ENCODE measurements around the gene PHACTR1.

The PHACTR1 gene

GRCh38 chr6:12976366-12976765 is 259.8 kb downstream of the PHACTR1 start:
- DNase-seq (ENCODE audit: low read depth in 2 of 2, low spot score in 1 of 2), result no peak

- DNase-seq (ENCODE audit: low read depth in 2 of 2, low spot score in 1 of 2), result no peak
Measured at GRCh38 chr6:12977206-12977605, 260.6 kb downstream of the PHACTR1 start.

GRCh38 chr6:12977806-12978205 is 261.2 kb downstream of the PHACTR1 start:
- no peak for DNase-seq (ENCODE audit: low read depth in 2 of 2, low spot score in 1 of 2)

- DNase-seq (ENCODE audit: low read depth in 2 of 2, low spot score in 1 of 2), result no peak
Measured at GRCh38 chr6:12980741-12981140, 264.2 kb downstream of the PHACTR1 start.

GRCh38 chr6:12984776-12985175 is 268.2 kb downstream of the PHACTR1 start:
- no peak for DNase-seq (ENCODE audit: low read depth in 2 of 2, low spot score in 1 of 2)

GRCh38 chr6:12987783-12988182 is 271.2 kb downstream of the PHACTR1 start:
- DNase-seq (ENCODE audit: low read depth in 2 of 2, low spot score in 1 of 2), result no peak

- DNase-seq (ENCODE audit: low read depth in 2 of 2, low spot score in 1 of 2), result no peak
Measured at GRCh38 chr6:12990162-12990561, 273.6 kb downstream of the PHACTR1 start.

- no peak for DNase-seq (ENCODE audit: low read depth in 2 of 2, low spot score in 1 of 2)
Measured at GRCh38 chr6:12991435-12991834, 274.9 kb downstream of the PHACTR1 start.

GRCh38 chr6:12992770-12993169 is 276.2 kb downstream of the PHACTR1 start:
- no peak for DNase-seq (ENCODE audit: low read depth in 2 of 2, low spot score in 1 of 2)

GRCh38 chr6:12993283-12993898 is 276.8 kb downstream of the PHACTR1 start:
- DNase-seq (ENCODE audit: low read depth in 2 of 2, low spot score in 1 of 2), result no peak

- DNase-seq (ENCODE audit: low read depth in 2 of 2, low spot score in 1 of 2), result no peak
Measured at GRCh38 chr6:12995419-12995818, 278.9 kb downstream of the PHACTR1 start.

- no peak for DNase-seq (ENCODE audit: low read depth in 2 of 2, low spot score in 1 of 2)
Measured at GRCh38 chr6:13000537-13000936, 284.0 kb downstream of the PHACTR1 start.

GRCh38 chr6:13001927-13002326 is 285.4 kb downstream of the PHACTR1 start:
- DNase-seq (ENCODE audit: low read depth in 2 of 2, low spot score in 1 of 2), result no peak

- DNase-seq (ENCODE audit: low read depth in 2 of 2, low spot score in 1 of 2), result no peak
Measured at GRCh38 chr6:13004601-13005000, 288.0 kb downstream of the PHACTR1 start.

- DNase-seq (ENCODE audit: low read depth in 2 of 2, low spot score in 1 of 2), result no peak
Measured at GRCh38 chr6:13005994-13006393, 289.4 kb downstream of the PHACTR1 start.

GRCh38 chr6:13006578-13007300 is 290.2 kb downstream of the PHACTR1 start:
- DNase-seq (ENCODE audit: low read depth in 2 of 2, low spot score in 1 of 2), result no peak

- DNase-seq (ENCODE audit: low read depth in 2 of 2, low spot score in 1 of 2), result no peak
Measured at GRCh38 chr6:13007744-13008143, 291.2 kb downstream of the PHACTR1 start.

- DNase-seq (ENCODE audit: low read depth in 2 of 2, low spot score in 1 of 2), result no peak
Measured at GRCh38 chr6:13009031-13009430, 292.5 kb downstream of the PHACTR1 start.

- no peak for DNase-seq (ENCODE audit: low read depth in 2 of 2, low spot score in 1 of 2)
Measured at GRCh38 chr6:13009461-13009860, 292.9 kb downstream of the PHACTR1 start.

GRCh38 chr6:13011612-13012146 is 295.1 kb downstream of the PHACTR1 start:
- no peak for DNase-seq (ENCODE audit: low read depth in 2 of 2, low spot score in 1 of 2)

- DNase-seq (ENCODE audit: low read depth in 2 of 2, low spot score in 1 of 2), result no peak
Measured at GRCh38 chr6:13012296-13012695, 295.7 kb downstream of the PHACTR1 start.

GRCh38 chr6:13012977-13013680 is 296.6 kb downstream of the PHACTR1 start:
- no peak for DNase-seq (ENCODE audit: low read depth in 2 of 2, low spot score in 1 of 2)

All from stimulated activated CD8-positive, alpha-beta memory T cell treated with anti-CD3 and anti-CD28 coated beads, Interleukin-4, amount 100 ng/mL, for 1 hour (primary cell).